Measurements from ENCODE around the gene TEN1. TPM values are rescaled to one million over a fixed set of nuclear protein-coding genes. Genes with fewer than 3 reads are reported as not detected.

The TEN1 gene
- total and polyA plus RNA-seq, 2 of the 13 experiments (the other 11 are each of a cell fraction or from before 2014, with no cell fraction given), result 18.0 to 21.3 TPM

DNA sequence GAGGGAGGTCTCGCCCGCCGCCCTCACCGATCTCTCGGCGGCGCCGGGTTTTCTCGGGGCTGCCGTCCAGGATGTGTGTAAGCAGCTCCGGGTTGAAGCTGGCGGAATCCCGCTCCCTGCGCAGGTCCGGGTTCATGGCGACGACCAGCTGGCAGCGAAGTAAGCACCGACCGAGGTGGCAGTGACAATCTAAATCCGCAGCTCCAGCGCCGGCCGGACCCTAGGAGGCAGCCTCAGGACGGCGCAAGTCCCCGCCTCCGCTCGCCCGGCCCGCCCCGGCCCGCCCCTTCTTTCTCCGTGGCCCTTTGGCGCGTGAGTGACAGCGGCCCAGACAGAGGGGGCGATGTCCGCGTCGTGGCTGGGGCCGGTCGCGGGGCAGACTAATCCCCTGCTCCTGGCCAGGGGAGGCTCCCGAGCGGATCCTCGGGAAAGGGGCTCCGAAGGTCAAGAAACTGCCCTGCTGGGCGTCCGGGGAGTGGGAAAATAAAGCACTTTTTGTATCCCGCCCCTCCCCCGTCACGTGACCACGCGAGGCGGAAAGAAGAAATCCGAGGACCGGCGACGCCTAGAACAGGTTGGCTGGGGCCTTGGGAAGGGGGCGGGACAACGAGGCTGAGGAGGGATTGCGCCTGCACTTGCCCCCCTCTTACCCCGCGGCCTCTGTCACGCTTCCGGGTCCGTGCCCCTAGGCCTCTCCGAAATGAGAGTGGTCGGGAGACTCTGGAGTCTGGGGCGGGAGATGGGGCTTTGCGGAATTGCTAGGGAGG, at the start of gene TEN1, which contains the start of gene ACOX1 (continued):
- TF ChIP-seq, protein P1, sequence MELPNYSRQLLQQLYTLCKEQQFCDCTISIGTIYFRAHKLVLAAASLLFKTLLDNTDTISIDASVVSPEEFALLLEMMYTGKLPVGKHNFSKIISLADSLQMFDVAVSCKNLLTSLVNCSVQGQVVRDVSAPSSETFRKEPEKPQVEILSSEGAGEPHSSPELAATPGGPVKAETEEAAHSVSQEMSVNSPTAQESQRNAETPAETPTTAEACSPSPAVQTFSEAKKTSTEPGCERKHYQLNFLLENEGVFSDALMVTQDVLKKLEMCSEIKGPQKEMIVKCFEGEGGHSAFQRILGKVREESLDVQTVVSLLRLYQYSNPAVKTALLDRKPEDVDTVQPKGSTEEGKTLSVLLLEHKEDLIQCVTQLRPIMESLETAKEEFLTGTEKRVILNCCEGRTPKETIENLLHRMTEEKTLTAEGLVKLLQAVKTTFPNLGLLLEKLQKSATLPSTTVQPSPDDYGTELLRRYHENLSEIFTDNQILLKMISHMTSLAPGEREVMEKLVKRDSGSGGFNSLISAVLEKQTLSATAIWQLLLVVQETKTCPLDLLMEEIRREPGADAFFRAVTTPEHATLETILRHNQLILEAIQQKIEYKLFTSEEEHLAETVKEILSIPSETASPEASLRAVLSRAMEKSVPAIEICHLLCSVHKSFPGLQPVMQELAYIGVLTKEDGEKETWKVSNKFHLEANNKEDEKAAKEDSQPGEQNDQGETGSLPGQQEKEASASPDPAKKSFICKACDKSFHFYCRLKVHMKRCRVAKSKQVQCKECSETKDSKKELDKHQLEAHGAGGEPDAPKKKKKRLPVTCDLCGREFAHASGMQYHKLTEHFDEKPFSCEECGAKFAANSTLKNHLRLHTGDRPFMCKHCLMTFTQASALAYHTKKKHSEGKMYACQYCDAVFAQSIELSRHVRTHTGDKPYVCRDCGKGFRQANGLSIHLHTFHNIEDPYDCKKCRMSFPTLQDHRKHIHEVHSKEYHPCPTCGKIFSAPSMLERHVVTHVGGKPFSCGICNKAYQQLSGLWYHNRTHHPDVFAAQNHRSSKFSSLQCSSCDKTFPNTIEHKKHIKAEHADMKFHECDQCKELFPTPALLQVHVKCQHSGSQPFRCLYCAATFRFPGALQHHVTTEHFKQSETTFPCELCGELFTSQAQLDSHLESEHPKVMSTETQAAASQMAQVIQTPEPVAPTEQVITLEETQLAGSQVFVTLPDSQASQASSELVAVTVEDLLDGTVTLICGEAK (IDR thresholded peaks at IDR 0.05), result no peak
- TF ChIP-seq, protein P1 (CRISPR knock-in tag; IDR thresholded peaks at IDR 0.05), result peak; percentile 74; the same call in 1 of the 2 replicates
- TF ChIP-seq, protein P2, sequence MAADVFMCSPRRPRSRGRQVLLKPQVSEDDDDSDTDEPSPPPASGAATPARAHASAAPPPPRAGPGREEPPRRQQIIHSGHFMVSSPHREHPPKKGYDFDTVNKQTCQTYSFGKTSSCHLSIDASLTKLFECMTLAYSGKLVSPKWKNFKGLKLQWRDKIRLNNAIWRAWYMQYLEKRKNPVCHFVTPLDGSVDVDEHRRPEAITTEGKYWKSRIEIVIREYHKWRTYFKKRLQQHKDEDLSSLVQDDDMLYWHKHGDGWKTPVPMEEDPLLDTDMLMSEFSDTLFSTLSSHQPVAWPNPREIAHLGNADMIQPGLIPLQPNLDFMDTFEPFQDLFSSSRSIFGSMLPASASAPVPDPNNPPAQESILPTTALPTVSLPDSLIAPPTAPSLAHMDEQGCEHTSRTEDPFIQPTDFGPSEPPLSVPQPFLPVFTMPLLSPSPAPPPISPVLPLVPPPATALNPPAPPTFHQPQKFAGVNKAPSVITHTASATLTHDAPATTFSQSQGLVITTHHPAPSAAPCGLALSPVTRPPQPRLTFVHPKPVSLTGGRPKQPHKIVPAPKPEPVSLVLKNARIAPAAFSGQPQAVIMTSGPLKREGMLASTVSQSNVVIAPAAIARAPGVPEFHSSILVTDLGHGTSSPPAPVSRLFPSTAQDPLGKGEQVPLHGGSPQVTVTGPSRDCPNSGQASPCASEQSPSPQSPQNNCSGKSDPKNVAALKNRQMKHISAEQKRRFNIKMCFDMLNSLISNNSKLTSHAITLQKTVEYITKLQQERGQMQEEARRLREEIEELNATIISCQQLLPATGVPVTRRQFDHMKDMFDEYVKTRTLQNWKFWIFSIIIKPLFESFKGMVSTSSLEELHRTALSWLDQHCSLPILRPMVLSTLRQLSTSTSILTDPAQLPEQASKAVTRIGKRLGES (CRISPR knock-in tag; IDR thresholded peaks at IDR 0.05; ENCODE audit: borderline replicate concordance), result peak; percentile 47
- TF ChIP-seq XBP1 (CRISPR knock-in tag; IDR thresholded peaks at IDR 0.05) (peak; percentile 76; the same call in 1 of the 2 replicates), NR2F6 (IDR thresholded peaks at IDR 0.05) (peak; percentile 68), NR2F6 (CRISPR knock-in tag; IDR thresholded peaks at IDR 0.05) (peak; percentile 15), ZSCAN22 (CRISPR knock-in tag; IDR thresholded peaks at IDR 0.05) (no peak), ZNF674 (CRISPR knock-in tag; IDR thresholded peaks at IDR 0.05; ENCODE audit: low read depth) (peak; percentile 68; the same call in 1 of the 2 replicates), POLR2AphosphoS5 (IDR thresholded peaks at IDR 0.05; ENCODE audit: low read depth, low read length) (peak; percentile 98), TBL1XR1 (IDR thresholded peaks at IDR 0.05; ENCODE audit: borderline replicate concordance, low read length, partially characterized antibody) (peak; percentile 58), ZFAT (CRISPR knock-in tag; conservative IDR thresholded peaks at IDR 0.05) (no peak), NBN (conservative IDR thresholded peaks at IDR 0.05) (no peak)
- TF ChIP-seq, protein P3, sequence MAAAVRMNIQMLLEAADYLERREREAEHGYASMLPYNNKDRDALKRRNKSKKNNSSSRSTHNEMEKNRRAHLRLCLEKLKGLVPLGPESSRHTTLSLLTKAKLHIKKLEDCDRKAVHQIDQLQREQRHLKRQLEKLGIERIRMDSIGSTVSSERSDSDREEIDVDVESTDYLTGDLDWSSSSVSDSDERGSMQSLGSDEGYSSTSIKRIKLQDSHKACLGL (CRISPR knock-in tag; IDR thresholded peaks at IDR 0.05), result peak; percentile 88
- TF ChIP-seq, protein P4, sequence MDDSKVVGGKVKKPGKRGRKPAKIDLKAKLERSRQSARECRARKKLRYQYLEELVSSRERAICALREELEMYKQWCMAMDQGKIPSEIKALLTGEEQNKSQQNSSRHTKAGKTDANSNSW (CRISPR knock-in tag; IDR thresholded peaks at IDR 0.05; ENCODE audit: borderline replicate concordance), result peak; percentile 19; the same call in 1 of the 2 replicates
- TF ChIP-seq, protein P5, sequence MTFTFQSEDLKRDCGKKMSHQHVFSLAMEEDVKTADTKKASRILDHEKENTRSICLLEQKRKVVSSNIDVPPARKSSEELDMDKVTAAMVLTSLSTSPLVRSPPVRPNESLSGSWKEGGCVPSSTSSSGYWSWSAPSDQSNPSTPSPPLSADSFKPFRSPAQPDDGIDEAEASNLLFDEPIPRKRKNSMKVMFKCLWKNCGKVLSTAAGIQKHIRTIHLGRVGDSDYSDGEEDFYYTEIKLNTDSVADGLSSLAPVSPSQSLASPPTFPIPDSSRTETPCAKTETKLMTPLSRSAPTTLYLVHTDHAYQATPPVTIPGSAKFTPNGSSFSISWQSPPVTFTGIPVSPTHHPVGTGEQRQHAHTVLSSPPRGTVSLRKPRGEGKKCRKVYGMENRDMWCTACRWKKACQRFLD (CRISPR knock-in tag; IDR thresholded peaks at IDR 0.05; ENCODE audit: borderline replicate concordance), result no peak; the same call in 1 of the 2 replicates

All from HepG2 (cell line).